ENCODE data around the gene CNTNAP2.

- TF ChIP-seq CTCF (IDR thresholded peaks at IDR 0.05; ENCODE audit: low read depth, low read length, missing input control) (no peak), ZBTB33 (IDR thresholded peaks at IDR 0.05) (no peak), YY1 (IDR thresholded peaks at IDR 0.05) (no peak)
Observed at GRCh38 chr7:146494952-146495596, 378.5 kb downstream of the CNTNAP2 start.
